H9 (cell line): ENCODE data around the gene SPA17. TPM values are rescaled to one million over a fixed set of nuclear protein-coding genes. Genes with fewer than 3 reads are reported as not detected.

Source experiments
- DNase-seq: peaks from one replicate; pipeline ENCODE4 v3.0.0-alpha.2; 2017
- H2AFZ ChIP-seq: one replicate; pipeline ENCODE4 v1.6.1; 2013; ENCODE audit warnings: mild to moderate bottlenecking, low read length, control low read depth, moderate library complexity
- H2AK5ac ChIP-seq: 2 replicates; pipeline ENCODE4 v1.6.1; 2013; ENCODE audit warnings: low read length, control low read depth, mixed read lengths; ENCODE audit not compliant: insufficient read length
- H2BK120ac ChIP-seq: one replicate; pipeline ENCODE4 v1.6.1; 2013; ENCODE audit warnings: low read depth, mild to moderate bottlenecking, low read length, control low read depth, inconsistent platforms; ENCODE audit not compliant: poor library complexity, severe bottlenecking
- H2BK12ac ChIP-seq: 2 replicates; pipeline ENCODE4 v1.6.1; 2013; ENCODE audit warnings: low read length, control low read depth, mixed read lengths, low read depth; ENCODE audit not compliant: insufficient read length
- H2BK15ac ChIP-seq: 2 replicates; pipeline ENCODE4 v1.6.1; 2013; ENCODE audit warnings: low read depth, low read length, control low read depth
- H2BK20ac ChIP-seq: one replicate; pipeline ENCODE4 v1.6.1; 2013; ENCODE audit warnings: low read depth, mild to moderate bottlenecking, low read length, control low read depth, inconsistent platforms; ENCODE audit not compliant: poor library complexity, severe bottlenecking
- H2BK5ac ChIP-seq: 2 replicates; pipeline ENCODE4 v1.6.1; 2013; ENCODE audit warnings: low read length, control low read depth, mixed read lengths; ENCODE audit not compliant: insufficient read length
- H3K14ac ChIP-seq: 2 replicates; pipeline ENCODE4 v1.6.1; 2013; ENCODE audit warnings: low read length, control low read depth; ENCODE audit not compliant: insufficient read depth
- H3K18ac ChIP-seq: 2 replicates; pipeline ENCODE4 v1.6.1; 2013; ENCODE audit warnings: low read depth, mild to moderate bottlenecking, mixed read lengths, low read length, control low read depth; ENCODE audit not compliant: insufficient read length
- H3K23ac ChIP-seq: 2 replicates; pipeline ENCODE4 v1.6.1; 2013; ENCODE audit warnings: low read length, control low read depth, mixed read lengths, low read depth; ENCODE audit not compliant: insufficient read length
- H3K23me2 ChIP-seq: 2 replicates; pipeline ENCODE4 v1.6.1; 2013; ENCODE audit warnings: low read depth, mild to moderate bottlenecking, mixed read lengths, low read length, control low read depth; ENCODE audit not compliant: insufficient read length, poor library complexity, severe bottlenecking
- H3K27ac ChIP-seq: 2 replicates; pipeline ENCODE4 v1.5.1; 2013; ENCODE audit warnings: low read length, control low read depth, mixed read lengths, low read depth; ENCODE audit not compliant: insufficient read length
- H3K27me3 ChIP-seq: 2 replicates; pipeline ENCODE4 v1.6.1; 2013; ENCODE audit warnings: low read length, control low read depth, inconsistent platforms; ENCODE audit not compliant: insufficient read depth
- H3K4ac ChIP-seq: 2 replicates; pipeline ENCODE4 v1.6.1; 2013; ENCODE audit warnings: low read depth, mild to moderate bottlenecking, control low read depth, inconsistent platforms, low read length, moderate library complexity
- H3K4me1 ChIP-seq: 2 replicates; pipeline ENCODE4 v1.6.1; 2013; ENCODE audit warnings: low read length, control low read depth, inconsistent platforms; ENCODE audit not compliant: insufficient read depth
- H3K4me2 ChIP-seq: 2 replicates; pipeline ENCODE4 v1.6.1; 2013; ENCODE audit warnings: low read length, control low read depth, mixed read lengths; ENCODE audit not compliant: insufficient read length, insufficient read depth
- H3K56ac ChIP-seq: 2 replicates; pipeline ENCODE4 v1.6.1; 2013; ENCODE audit warnings: low read depth, mild to moderate bottlenecking, mixed read lengths, low read length, control low read depth; ENCODE audit not compliant: insufficient read length
- H3K79me1 ChIP-seq: 2 replicates; pipeline ENCODE4 v1.6.1; 2013; ENCODE audit warnings: low read depth, mild to moderate bottlenecking, moderate library complexity, low read length, control low read depth, inconsistent platforms; ENCODE audit not compliant: insufficient read depth, poor library complexity, severe bottlenecking
- H3K79me2 ChIP-seq: 2 replicates; pipeline ENCODE4 v1.6.1; 2013; ENCODE audit warnings: low read length, control low read depth, inconsistent platforms; ENCODE audit not compliant: insufficient read depth
- H3K9ac ChIP-seq: 2 replicates; pipeline ENCODE4 v1.6.1; 2013; ENCODE audit warnings: low read length, control low read depth, mixed read lengths; ENCODE audit not compliant: insufficient read length; ENCODE audit errors: extremely low read depth
- H3K9me3 ChIP-seq: one replicate; pipeline ENCODE4 v1.6.1; 2013; ENCODE audit warnings: low read depth, low read length, inconsistent platforms; ENCODE audit not compliant: control insufficient read depth
- H3T11ph ChIP-seq: one replicate; pipeline ENCODE4 v1.6.1; 2013; ENCODE audit warnings: mild to moderate bottlenecking, low read length, control low read depth, inconsistent platforms
- H4K20me1 ChIP-seq: one replicate; pipeline ENCODE4 v1.6.1; 2013; ENCODE audit not compliant: control insufficient read depth, insufficient read length, insufficient read depth
- H4K5ac ChIP-seq: 2 replicates; pipeline ENCODE4 v1.6.1; 2013; ENCODE audit warnings: low read depth, mild to moderate bottlenecking, mixed read lengths, low read length, control low read depth; ENCODE audit not compliant: insufficient read length
- H4K8ac ChIP-seq: replicated peaks from 2 replicates; pipeline ENCODE4 v1.6.1; 2013; ENCODE audit warnings: low read length, control low read depth, mixed read lengths, low read depth; ENCODE audit not compliant: insufficient read length
- H4K91ac ChIP-seq: 2 replicates; pipeline ENCODE4 v1.6.1; 2013; ENCODE audit warnings: low read depth, mild to moderate bottlenecking, moderate library complexity, mixed read lengths, low read length, control low read depth; ENCODE audit not compliant: insufficient read length
- H3K27ac Mint-ChIP-seq, 3 experiments: 2 replicates in 2 of 3; 3 replicates in 1 of 3; pipeline ENCODE4 v1.8.0; 2020 to 2021; ENCODE audit warnings: mixed read lengths in 3 of 3, mild to moderate bottlenecking in 1 of 3, moderate library complexity in 1 of 3
- H3K27me3 Mint-ChIP-seq: 2 replicates; pipeline ENCODE4 v1.8.0; 2021; ENCODE audit warnings: low read depth, mild to moderate bottlenecking, moderate library complexity, mixed read lengths
- H3K36me3 Mint-ChIP-seq, 3 experiments: 2 replicates in 2 of 3; 3 replicates in 1 of 3; pipeline ENCODE4 v1.8.0; 2020 to 2021; ENCODE audit warnings: low read depth in 3 of 3, mixed read lengths in 3 of 3; ENCODE audit not compliant: insufficient read depth in 1 of 3
- H3K4me1 Mint-ChIP-seq, 2 experiments: 2 replicates each; pipeline ENCODE4 v1.8.0; 2020; ENCODE audit warnings: mixed read lengths in 2 of 2
- H3K4me3 Mint-ChIP-seq, 2 experiments: 2 replicates in 1 of 2; 3 replicates in 1 of 2; pipeline ENCODE4 v1.8.0; 2020 to 2021; ENCODE audit warnings: mild to moderate bottlenecking in 2 of 2, mixed read lengths in 2 of 2, moderate library complexity in 1 of 2
- H3K9me3 Mint-ChIP-seq, 2 experiments: 2 replicates in 1 of 2; 3 replicates in 1 of 2; pipeline ENCODE4 v1.8.0; 2020; ENCODE audit warnings: mild to moderate bottlenecking in 2 of 2, mixed read lengths in 2 of 2, moderate library complexity in 1 of 2
- CTCF ChIP-seq: fragments of 200-600 bp; sonication (generic); conservative IDR thresholded peaks from 3 replicates; pipeline ENCODE4 v1.8.0; 2021; ENCODE audit warnings: antibody characterized with exemption, mild to moderate bottlenecking
- whole genome bisulfite sequencing: extraction: QIAGEN DNeasy Blood & Tissue Kit; methylation state at CpG from one replicate; pipeline ENCODE4 v1.1.7; 2013; ENCODE audit warnings: missing lambda C conversion rate, low lambda C conversion rate, mixed read lengths; ENCODE audit not compliant: insufficient read length; ENCODE audit errors: extremely low coverage; 5-methylcytosine and 5-hydroxymethylcytosine counted together
- total RNA-seq: library from RNA; stranded (reverse); gene quantifications from 2 replicates; pipeline ENCODE4 v1.2.1, GENCODE V29; 2021

SPA17 gene
- total RNA-seq, 1 experiment from 2014 or later, result 6.9 TPM

GRCh38 chr11:124699547-124699946 lies 25.8 kb downstream of the SPA17 start:
- Histone ChIP-seq H2BK120ac (no peak overlapping the region), H4K5ac (no peak overlapping the region), H3K4ac (no peak overlapping the region), H3T11ph (no peak overlapping the region), H4K20me1 (no peaks in the 10 kb centered on the region), H3K23me2 (no peaks in the 10 kb centered on the region), H3K14ac (no peak overlapping the region), H3K18ac (no peak overlapping the region), H2BK12ac (no peak overlapping the region), H3K23ac (no peak overlapping the region), H3K56ac (no peak overlapping the region), H4K91ac (no peak overlapping the region), H2AK5ac (no peak overlapping the region), H3K79me1 (no peaks in the 10 kb centered on the region), H3K9ac (no peak overlapping the region), H3K4me2 (no peak overlapping the region), H3K27ac (no peak overlapping the region), H3K27me3 (no peaks in the 10 kb centered on the region), H3K4me1 (peaks cover 5% of the 10 kb centered on the region), H2BK15ac (no peak overlapping the region), H3K9me3 (no peaks in the 10 kb centered on the region), H2BK20ac (no peak overlapping the region), H3K79me2 (no peaks in the 10 kb centered on the region), H4K8ac (no peak overlapping the region), H2BK5ac (no peak overlapping the region), H2AFZ (no peak overlapping the region)
- peaks cover 0 to 8% of the 10 kb centered on the region in 2 experiments; a peak in 3 of 5 replicates for H3K9me3 Mint-ChIP-seq
- WGBS, result no CpG with 5 or more reads among the region's 1 CpG
- DNase-seq, result no peak
- no peaks in the 10 kb centered on the region for H3K27me3 Mint-ChIP-seq
- TF ChIP-seq CTCF, result no peak
- no peak overlapping the region for H3K4me3 Mint-ChIP-seq
- no peaks in the 10 kb centered on the region; a peak in 1 of 7 replicates for H3K36me3 Mint-ChIP-seq
- peaks cover 9 to 11% of the 10 kb centered on the region in 2 experiments for H3K4me1 Mint-ChIP-seq
- H3K27ac Mint-ChIP-seq, result no peak overlapping the region
